Astrocyte (in vitro differentiated cells and primary cell): ENCODE measurements around the gene NOC2L.

Source experiments
- EZH2 ChIP-seq: IDR thresholded peaks from 2 replicates; pipeline ENCODE4 v1.6.1; 2012; ENCODE audit warnings: mild to moderate bottlenecking, low read length, inconsistent platforms; ENCODE audit not compliant: insufficient read depth
- TF ChIP-seq, protein P1 (sequence below): IDR thresholded peaks from 2 replicates; pipeline ENCODE4 v1.5.1; 2011; ENCODE audit warnings: low read depth, mild to moderate bottlenecking, inconsistent platforms, low read length, moderate library complexity; ENCODE audit not compliant: insufficient read depth

DNA sequence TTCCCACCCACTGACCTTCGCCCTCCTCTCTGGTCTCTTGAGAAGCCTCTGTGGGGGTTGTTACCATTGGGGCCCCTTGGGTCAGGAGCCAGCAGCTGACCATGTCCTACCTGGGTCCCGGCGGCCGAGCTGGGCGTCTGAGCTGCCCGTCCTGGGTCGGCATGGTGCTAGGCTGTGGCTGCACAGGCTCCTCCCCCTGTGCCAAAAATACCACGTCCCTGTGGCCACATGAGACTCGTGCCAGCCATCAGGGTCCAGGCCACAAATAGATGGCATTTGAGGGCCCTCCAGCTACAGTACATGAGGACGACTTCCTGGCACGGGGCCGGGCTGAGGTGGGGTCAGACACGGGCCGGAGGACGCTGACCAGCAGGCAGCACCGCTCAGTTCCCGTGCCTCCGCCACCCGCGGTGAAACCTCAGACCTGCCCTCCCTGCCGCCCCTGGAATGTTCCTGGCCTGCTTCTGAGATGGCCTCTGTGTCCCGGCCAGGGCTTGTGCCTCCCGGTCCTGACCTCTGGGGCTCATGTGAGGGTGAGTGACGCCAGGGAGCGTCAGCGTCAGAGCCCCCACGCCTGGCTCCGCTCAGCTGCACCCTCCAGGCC lies 23.0 kb upstream of the NOC2L start, which contains the start of gene PERM1:
- TF ChIP-seq, protein P1, sequence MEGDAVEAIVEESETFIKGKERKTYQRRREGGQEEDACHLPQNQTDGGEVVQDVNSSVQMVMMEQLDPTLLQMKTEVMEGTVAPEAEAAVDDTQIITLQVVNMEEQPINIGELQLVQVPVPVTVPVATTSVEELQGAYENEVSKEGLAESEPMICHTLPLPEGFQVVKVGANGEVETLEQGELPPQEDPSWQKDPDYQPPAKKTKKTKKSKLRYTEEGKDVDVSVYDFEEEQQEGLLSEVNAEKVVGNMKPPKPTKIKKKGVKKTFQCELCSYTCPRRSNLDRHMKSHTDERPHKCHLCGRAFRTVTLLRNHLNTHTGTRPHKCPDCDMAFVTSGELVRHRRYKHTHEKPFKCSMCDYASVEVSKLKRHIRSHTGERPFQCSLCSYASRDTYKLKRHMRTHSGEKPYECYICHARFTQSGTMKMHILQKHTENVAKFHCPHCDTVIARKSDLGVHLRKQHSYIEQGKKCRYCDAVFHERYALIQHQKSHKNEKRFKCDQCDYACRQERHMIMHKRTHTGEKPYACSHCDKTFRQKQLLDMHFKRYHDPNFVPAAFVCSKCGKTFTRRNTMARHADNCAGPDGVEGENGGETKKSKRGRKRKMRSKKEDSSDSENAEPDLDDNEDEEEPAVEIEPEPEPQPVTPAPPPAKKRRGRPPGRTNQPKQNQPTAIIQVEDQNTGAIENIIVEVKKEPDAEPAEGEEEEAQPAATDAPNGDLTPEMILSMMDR = no peak
- TF ChIP-seq EZH2 = no peak
